Right kidney (tissue), 9 donors: ENCODE data around the gene ARHGEF2.

Experiments
- DNase-seq: peaks from one replicate; pipeline ENCODE4 v3.0.0-alpha.2; 2016
- long read RNA-seq, 8 donors: transcript quantifications; one replicate each; lab custom pipeline, GENCODE V29; 2026

The ARHGEF2 gene
- long read RNA-seq, donor 1, full-length matches to known transcripts: 2 of 2 reads
- long read RNA-seq, donor 1, partial matches to known transcripts: 0 of 2 reads
- long read RNA-seq, donor 1, other reads (novel, unspliced or antisense): 0 of 2 reads
- long read RNA-seq, donor 2: 0 reads
- long read RNA-seq, donor 3: 0 reads
- long read RNA-seq, donor 4, full-length matches to known transcripts: 4 of 9 reads
- long read RNA-seq, donor 4, partial matches to known transcripts: 5 of 9 reads
- long read RNA-seq, donor 4, other reads (novel, unspliced or antisense): 0 of 9 reads
- long read RNA-seq, donor 5: 0 reads
- long read RNA-seq, donor 6, partial matches to known transcripts: 0 of 1 reads
- long read RNA-seq, donor 6, other reads (novel, unspliced or antisense): 0 of 1 reads
- long read RNA-seq, donor 7, full-length matches to known transcripts: 3 of 13 reads
- long read RNA-seq, donor 7, partial matches to known transcripts: 10 of 13 reads
- long read RNA-seq, donor 7, other reads (novel, unspliced or antisense): 0 of 13 reads
- long read RNA-seq, donor 8, partial matches to known transcripts: 0 of 1 reads
- long read RNA-seq, donor 8, other reads (novel, unspliced or antisense): 0 of 1 reads

DNA sequence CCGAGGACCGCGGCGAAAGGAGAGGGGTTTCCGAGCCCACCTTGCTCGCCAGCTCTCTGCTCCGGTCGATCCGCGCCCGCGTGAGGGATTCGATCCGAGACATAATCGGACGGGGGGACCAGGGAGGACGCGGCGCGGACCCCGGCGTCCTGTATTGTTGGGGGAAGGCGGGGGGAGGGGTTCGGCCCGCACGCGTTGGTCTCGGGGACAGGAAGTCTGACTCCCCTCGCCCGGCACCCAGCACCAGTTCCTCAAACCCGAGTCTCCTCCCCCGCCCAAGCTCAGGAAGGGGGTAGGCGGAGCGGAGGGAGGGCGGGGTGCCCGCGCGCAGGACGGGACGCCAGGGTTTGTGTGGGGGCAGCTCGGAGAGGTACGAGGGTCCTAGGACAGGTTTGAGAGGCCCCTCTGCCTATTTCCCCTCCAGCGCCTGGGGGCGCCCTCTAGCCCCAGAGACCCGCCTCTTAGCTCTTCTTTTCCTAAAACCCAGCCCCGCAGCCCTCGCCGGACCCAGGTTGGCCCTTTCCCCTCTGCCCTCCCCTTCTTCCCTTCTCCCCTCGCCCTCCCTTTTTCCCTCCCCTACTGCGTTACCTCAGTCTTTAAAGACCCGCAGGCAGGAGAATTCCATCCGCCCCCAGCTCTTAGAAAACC is at the start of gene ARHGEF2:
Gene ARHGEF2 (minus strand): TSS at position 223 of the 648 bp plus-strand sequence. CDS start 120 bp downstream, at position 103.
- DNase-seq: peak; percentile 75

DNA sequence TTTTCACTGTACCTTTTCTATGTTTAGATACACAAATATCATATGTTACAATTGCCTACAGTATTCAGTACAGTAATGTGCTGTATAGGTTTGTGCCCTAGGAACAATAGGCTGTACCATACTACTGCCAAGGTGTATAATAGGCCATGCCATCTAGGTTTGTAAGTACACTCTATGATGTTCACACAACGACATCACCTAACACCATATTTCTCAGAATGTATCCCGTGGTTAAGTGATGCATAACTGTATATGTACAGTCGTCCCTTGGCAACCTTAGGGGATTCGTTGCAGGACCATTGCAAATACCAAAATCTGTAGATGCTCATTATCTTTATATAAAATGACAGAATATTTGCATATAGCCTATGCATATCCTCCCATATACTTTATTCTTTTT is 48.2 kb upstream of the ARHGEF2 start:
- no peak for DNase-seq

DNA sequence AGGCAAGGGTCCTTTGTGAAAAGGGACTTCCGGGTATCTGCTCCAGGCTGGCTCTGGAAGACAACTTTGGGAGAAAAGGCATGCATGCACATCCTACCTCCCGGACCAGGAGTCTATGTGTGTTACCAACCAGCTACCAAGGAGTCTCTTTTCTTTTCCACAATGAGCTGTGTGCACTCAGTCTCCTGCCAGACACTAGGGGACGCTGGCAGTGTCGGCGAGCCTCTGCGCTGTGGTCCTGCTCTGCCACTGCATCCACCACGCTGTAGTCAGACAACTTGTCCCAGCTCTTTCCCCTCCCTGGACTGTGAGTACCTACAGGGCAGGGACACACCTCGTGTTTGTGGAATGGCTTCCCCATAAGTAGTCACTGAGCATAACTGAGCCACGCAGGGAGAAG is 47.5 kb upstream of the ARHGEF2 start:
- DNase-seq: peak; percentile 41

DNA sequence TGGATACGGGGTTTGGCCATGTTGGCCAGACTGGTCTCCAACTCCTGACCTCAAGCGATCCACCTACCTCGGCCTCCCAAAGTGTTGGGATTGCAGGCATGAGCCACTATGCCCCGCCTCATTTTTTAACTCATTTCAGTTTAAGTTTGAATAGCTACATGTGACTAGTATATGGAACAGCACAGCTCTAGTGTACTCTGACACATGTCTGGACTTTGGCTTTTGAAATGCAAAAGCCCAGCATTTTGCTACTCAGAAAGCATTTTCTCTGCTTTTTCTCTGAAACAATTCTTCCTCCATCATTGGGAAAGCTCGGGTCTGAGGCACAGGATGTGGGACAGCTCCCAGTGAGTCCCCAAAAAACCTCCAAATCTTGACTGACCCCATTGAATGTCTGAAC is 46.5 kb upstream of the ARHGEF2 start:
- no peak for DNase-seq

DNA sequence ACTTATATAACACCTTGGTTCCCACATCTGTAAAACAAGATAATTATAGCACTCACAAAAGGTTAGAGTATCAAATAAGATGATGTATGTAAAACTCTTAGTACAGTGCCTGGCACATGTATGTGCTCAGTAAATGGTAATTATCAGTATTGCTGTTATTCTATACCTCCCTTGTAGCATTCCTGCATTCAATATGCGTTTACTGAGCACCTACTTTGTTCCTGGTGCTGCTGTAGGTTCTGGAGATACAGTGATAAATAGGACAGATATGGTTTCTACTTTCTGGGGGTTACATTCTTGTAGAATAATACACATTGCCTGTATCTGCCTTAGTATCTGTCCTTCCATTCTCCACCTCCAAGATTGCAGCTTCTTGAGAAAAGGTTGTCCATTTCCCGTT is 43.6 kb upstream of the ARHGEF2 start:
- DNase-seq: no peak

DNA sequence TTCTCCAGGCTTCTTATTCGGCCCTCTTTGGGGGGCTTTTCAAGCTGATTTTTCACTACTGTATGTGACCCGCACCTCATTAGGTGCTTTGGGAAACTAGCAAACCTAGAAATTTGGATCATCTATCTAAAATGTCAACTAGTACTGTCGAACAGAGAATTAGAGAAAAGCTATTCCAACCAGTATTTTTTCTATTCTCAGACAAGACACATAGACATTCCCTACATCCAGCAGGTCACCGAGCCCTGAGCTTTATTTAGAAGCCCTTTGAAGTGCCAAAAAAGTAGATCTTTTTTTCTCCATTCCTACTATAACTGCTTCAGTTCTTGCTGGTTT is 42.7 kb upstream of the ARHGEF2 start:
- DNase-seq: no peak

DNA sequence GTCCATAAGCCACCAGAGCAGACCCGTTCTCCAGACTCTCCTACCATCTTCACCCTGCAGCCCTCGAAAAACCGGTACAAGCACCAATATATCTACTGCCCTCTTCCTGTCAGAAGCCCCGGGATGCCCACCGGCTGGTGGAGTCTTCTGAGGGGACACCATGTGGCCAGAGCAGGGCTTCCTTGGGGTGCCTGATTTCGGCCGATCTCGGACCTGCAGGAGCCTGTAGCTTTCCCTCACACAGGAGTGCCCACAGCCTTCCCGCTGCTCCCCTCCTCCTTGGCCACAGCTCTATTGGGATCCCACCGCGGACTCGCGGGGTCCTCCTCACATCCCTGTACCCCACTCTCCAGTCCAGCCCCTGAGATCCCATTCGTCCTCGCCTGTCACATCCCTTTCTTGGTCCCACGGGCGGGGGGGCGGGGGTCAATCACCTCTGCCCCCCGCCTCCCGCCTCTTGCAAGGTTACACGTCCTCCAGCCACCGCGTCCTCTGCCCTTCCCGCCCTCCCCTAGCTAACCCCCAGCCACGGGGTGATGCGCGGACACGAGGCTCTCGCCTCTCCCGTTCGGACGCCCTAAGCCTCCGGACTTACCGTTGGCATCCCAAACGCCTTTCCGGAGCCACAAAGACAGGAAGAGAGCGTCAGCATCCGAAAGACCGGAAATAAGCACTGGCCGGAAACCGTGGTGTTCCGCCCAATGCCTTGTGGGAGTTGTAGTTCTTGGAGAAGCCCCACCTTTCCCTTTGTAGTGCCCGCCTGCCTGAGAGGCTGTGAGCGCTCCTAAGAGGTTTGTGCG is 42.1 kb upstream of the ARHGEF2 start, which contains the start of gene SSR2:
Gene SSR2 (minus strand): TSS at position 659 of the 800 bp plus-strand sequence. CDS start 784 bp downstream, outside the sequence.
- peak; percentile 64 for DNase-seq

DNA sequence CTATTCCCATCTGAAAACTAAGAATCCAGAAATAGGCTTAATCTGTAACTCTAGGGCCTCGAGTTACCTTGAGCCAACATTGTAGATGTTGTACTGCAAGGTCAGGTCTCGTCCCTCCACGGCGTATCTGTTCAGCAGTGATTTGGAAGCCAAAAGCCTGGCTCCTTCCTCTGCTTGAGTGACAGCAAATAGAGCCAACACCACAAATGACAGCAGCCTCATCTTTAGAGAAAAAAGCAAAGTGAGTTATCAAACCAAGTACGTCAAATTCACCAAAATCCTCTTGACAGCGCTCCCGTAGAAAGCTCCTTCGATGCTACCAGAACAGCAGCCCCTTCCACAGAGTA is 41.6 kb upstream of the ARHGEF2 start:
- no peak for DNase-seq

DNA sequence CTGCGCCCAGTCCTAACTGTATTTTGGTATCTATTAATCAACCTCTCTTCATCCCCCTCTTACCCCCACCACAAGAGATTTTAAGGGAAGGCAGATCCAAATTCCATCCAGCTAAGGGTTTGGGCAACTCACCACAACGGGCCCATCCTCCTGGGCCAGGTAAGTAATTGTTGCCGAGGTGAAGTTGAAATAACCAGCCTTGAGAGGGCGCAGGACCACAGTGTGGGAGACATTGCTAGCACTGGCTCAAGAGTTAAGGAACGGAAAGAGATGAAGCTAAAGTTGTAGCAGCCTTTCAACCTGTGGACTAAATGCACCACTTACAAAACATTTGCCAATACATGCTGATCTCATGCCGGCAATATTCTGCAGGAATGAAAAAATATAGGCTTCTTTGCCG is 36.5 kb upstream of the ARHGEF2 start:
- DNase-seq: no peak

DNA sequence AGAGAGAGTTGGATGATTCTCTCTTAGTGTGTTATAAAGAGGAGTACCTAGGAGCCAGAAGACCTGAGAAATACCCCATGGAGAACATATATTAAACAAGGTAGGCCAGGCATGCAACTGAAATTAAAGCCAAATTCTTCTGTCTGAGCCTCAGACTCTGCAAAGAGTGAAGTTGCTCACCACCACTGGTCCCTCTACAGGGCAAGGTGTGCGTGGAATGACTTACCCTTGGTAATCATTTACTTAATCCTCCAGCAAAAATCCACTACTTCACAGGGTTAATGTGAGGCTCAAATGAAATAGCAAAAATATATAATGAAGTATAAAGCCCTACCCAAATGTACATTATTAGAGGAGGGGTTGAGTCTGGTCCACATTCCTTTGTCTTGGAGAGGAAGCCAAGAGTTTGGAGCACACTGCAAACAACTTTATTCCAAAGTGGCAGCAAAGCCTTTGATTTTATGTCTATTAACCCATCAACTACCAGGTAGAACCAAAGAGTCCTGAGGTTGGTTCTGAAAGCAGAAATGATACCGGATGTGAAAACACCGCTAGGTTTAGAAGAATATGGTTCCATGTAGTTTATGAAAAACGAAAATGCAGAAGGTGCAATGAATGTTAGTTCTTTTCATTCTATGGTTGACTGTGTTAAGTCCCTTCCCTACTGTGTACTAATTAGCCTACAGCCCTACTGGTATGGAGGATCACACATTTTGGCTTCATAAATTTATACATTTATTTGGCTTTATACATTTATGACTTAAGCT is 33.9 kb upstream of the ARHGEF2 start:
- DNase-seq: no peak

DNA sequence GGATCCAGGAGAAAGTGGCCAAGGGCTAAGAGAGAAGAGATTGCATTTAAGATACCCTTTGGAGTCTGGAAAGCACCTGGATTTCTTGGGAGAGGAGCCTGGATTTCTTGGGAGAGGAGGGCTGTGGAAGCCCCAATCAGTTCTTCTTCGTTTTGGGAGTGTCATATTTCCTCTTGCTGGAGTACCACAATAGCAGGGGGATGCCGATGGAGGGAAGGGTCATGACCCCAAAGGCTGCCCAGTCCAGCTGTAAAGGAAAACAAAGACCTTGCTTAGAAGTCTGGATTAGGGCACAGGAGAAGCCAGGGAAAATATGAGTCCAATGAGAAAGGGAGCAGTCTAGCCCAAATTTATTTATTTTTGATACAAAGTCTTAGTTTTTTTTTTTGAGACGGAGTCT is 31.1 kb upstream of the ARHGEF2 start:
- DNase-seq: no peak

DNA sequence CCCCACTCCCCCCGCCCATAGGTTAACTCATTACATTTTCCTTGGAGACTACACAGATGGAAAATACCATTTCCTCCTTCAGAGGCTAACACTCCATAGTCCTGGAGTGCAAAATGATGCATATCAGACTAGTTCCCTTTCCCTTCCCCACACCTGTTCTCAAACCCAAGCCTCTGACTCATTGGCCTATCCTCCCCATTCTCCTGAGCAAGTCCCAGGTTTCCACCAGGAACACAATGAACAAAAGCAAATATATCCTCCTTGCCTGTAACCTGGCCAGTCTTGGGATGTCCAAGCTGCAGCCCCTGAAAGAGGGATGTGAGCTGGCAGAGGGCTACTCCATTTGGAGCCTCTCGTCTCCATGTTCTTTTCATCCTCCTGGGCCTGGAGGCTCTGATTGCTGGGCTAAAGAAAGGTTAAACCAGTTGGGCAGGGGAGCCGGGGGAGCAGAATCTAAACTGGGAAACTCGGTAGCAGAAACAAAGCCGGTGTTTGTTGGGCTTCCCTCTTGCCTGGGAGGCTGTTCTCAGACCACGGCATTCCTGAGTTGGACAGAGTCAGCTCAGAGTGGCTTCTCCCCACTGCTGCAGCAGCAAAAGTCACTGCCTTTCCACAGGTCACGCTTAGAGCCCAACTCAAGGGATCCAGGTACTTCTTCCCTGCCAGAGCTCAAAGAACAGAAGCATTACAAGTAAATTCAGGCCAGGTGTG is 28.5 kb upstream of the ARHGEF2 start:
- no peak for DNase-seq

DNA sequence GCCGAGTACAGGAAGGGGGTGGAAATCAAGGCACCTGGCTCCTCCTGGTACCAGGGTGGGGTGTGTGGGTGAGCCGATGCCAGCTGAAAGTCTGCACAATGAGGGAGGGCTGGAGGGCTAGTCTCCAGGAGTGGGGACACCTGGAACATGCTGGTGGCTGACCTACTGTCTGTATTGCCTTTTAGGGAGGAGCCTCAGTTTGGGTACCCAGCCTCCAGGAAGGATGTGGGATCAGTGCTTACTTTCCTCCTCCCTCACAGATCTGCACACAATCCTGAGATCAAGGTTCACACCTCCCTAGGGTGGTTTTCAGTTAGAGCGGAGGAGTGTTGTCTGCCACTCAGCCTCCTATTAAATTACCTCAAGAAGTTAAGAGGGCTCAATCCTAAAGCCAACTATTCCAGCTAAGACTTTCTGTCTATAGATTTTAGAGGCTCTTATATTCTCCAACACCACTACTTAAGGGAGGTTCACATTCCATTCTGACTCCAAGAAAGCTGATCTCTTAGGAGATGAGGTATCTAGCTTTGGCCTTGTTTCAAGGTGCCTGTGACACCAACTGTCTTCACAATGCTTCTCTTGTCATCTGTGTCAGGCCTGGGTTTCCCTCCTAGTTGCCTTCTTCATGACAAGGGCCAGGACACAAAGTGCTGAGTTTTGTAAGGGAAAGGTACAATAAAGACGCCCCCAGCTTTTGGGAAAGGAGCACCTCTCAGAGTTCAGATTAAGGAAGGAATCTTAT is 26.7 kb upstream of the ARHGEF2 start:
- no peak for DNase-seq

DNA sequence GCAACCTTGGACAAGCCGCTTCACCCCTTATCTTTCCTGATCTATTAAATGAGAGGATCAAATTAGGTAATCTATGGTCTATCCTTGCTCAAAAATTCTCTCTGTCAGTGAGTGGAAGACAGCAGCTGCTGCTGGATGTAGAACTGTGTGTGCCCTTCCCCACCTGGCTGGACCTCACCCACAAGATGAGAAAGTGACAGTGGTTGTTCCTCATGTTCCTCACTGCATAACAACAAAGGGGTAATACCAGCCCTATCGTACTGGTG is 25.5 kb upstream of the ARHGEF2 start:
- no peak for DNase-seq

DNA sequence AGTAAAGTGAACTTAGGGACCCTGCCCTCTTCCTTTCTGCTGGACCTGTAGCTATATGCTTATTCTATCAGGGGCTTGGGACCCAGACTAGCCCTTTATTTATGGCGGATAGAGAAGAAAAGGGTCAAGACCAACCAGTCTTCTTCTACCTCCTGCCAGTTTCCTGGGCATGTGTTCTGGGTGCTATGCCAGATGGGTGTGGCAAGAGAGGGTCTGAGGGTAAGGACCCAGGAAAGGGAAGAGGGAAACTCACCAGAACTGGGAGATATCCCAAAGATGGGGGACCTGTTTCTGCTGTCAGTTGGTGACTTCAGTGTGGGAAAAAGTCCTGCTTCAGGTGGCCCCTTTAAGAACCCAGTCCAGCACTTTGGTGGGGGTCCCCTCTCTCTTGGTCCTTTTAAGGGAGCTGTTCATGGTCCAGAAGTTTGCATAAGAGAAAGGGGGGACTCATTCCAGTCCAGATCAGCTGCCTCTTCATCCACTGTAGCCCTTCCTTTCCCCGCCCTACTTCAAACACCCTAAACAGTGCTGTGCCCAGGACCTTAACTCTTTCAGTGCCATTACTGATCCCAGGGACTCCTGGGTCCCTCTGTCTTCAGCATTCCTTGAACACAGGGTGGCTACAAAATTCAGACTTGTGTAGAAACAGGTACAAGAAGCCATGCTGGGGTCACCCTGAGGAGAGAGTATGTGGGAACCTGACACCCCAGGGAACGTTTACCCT is 24.0 kb upstream of the ARHGEF2 start:
- no peak for DNase-seq

DNA sequence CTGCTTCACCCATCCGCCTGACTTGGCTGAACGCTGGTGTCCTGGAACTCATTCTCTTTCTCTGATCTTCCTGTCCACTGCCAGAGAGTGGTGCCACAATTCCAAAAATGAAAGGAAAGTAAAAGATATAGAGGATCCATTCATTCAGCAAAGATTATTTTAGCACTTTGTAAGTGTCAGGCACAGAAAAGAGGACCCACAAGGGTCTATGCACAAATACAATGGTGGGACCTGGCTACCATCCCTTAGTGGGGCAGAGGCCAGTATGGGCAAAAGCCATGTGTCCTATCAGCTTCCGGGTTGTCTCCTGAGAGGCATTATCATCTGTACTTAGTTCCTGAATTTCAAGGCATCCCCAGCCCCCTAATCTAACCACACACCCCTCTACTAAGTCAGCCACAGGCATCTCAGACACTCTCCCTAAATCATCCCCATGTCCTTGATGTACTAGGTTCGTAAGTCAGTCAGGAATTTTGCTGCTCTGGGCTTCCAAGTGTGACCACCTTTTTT is 23.4 kb upstream of the ARHGEF2 start:
- no peak for DNase-seq

DNA sequence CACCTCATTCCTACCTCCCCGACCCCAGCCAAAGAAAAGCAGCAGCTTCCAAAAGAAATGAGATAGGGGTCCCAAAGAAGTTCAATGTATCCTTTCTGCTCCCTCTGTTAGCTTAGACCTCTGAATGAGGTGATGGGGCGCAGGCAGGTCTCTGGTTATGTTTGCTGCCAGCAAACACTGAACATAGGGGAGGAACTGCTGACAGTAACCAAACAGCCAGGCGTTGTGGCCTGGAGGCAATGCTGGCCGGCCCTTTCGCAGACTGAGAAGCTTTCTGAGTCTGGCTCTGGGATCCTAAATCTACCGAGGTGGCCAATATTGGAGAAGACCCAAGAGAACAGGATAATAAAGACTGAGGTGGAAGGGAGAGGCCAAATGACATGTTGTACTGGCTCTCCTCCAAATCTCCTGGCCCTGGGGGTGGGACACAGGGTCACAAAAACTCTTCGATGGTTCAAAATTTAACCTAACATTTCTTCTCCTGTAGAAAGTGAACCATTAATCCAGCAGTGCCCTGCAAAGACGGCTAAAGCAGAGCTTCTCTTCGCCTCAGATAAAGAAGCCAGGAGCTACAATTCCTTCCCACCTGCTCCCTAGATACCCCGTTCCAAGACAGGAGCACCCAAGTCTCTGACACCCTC is 22.8 kb upstream of the ARHGEF2 start:
- DNase-seq: no peak

DNA sequence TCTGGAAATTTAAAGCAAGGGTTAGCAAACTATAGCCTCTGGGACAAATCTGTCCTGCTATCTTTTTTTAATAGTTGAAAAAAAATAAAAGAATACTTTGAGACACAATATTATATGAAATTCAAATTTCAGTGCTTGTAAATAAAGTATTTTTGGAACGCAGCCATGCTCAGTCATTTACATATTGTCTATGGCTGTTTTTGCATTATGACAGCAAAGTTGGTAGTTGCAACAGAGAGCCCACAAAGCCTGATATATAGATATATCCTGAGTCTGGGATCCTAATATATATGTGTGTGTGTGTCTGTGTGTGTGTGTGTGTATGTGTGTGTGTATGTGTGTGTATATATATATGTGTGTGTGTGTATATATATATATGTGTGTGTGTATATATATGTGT is 21.6 kb upstream of the ARHGEF2 start:
- no peak for DNase-seq

DNA sequence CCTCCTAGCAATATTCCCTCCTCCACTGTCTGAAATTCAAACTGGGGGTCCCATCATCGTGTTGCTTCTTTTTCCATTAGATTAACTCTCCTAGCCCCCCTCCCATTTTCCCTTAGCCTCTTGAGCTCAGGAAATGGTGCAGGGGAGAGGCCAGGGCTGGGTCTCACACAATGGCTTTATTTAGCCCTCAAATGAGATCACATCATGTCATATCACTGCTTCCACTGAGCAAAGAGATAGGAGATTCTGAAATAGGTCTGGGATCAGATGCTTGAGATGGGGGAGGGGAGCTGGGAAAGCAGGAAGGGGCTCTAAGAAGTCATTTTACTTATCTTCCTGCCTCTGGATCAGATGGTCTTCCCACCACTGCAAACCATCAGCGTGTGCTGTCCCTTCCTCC is 17.8 kb upstream of the ARHGEF2 start:
- DNase-seq: no peak
